ENCODE measurements around the gene DIP2A.

DIP2A gene

GRCh38 chr21:46605767-46606426 is 147.2 kb downstream of the DIP2A start:
- FAIRE-seq (peak; percentile 76), DNase-seq (ENCODE audit: insufficient read length) (peak; percentile 53)
- TF ChIP-seq TAF1 (IDR thresholded peaks at IDR 0.05; ENCODE audit: borderline replicate concordance, low read depth, low read length) (no peak), POLR2AphosphoS5 (IDR thresholded peaks at IDR 0.05; ENCODE audit: low read depth, low read length) (no peak), POLR2A (IDR thresholded peaks at IDR 0.05; ENCODE audit: low read depth, low read length) (no peak)

- no peak for DNase-seq (ENCODE audit: insufficient read length)
- no peak for FAIRE-seq
- TF ChIP-seq POLR2AphosphoS5 (IDR thresholded peaks at IDR 0.05; ENCODE audit: low read depth, low read length): no peak
- no peak for TF ChIP-seq TAF1 (IDR thresholded peaks at IDR 0.05; ENCODE audit: borderline replicate concordance, low read depth, low read length)
- TF ChIP-seq POLR2A (IDR thresholded peaks at IDR 0.05; ENCODE audit: low read depth, low read length): no peak
Observed at GRCh38 chr21:46606427-46606813, 147.7 kb downstream of the DIP2A start.

GRCh38 chr21:46607636-46608035 is 148.9 kb downstream of the DIP2A start:
- DNase-seq (ENCODE audit: insufficient read length): no peak
- no peak for FAIRE-seq
- no peak for TF ChIP-seq TAF1 (IDR thresholded peaks at IDR 0.05; ENCODE audit: borderline replicate concordance, low read depth, low read length)
- no peak for TF ChIP-seq POLR2AphosphoS5 (IDR thresholded peaks at IDR 0.05; ENCODE audit: low read depth, low read length)

GRCh38 chr21:46608672-46609111 is 150.0 kb downstream of the DIP2A start:
- DNase-seq (ENCODE audit: insufficient read length) (no peak), FAIRE-seq (no peak)
- TF ChIP-seq TAF1 (IDR thresholded peaks at IDR 0.05; ENCODE audit: borderline replicate concordance, low read depth, low read length) (no peak), POLR2AphosphoS5 (IDR thresholded peaks at IDR 0.05; ENCODE audit: low read depth, low read length) (no peak), POLR2A (IDR thresholded peaks at IDR 0.05; ENCODE audit: low read depth, low read length) (no peak)

GRCh38 chr21:46610018-46610701 is 151.5 kb downstream of the DIP2A start:
- DNase-seq (ENCODE audit: insufficient read length) (no peak), FAIRE-seq (no peak)
- TF ChIP-seq POLR2AphosphoS5 (IDR thresholded peaks at IDR 0.05; ENCODE audit: low read depth, low read length) (no peak), POLR2A (IDR thresholded peaks at IDR 0.05; ENCODE audit: low read depth, low read length) (no peak), TAF1 (IDR thresholded peaks at IDR 0.05; ENCODE audit: borderline replicate concordance, low read depth, low read length) (no peak)

- TF ChIP-seq POLR2A (IDR thresholded peaks at IDR 0.05; ENCODE audit: low read depth, low read length): no peak
- no peak for FAIRE-seq
- no peak for DNase-seq (ENCODE audit: insufficient read length)
Observed at GRCh38 chr21:46613391-46613790, 154.7 kb downstream of the DIP2A start.

- FAIRE-seq (no peak), DNase-seq (ENCODE audit: insufficient read length) (no peak)
- TF ChIP-seq POLR2A (IDR thresholded peaks at IDR 0.05; ENCODE audit: low read depth, low read length) (no peak), POLR2AphosphoS5 (IDR thresholded peaks at IDR 0.05; ENCODE audit: low read depth, low read length) (no peak), TAF1 (IDR thresholded peaks at IDR 0.05; ENCODE audit: borderline replicate concordance, low read depth, low read length) (no peak)
Observed at GRCh38 chr21:46616050-46616449, 157.4 kb downstream of the DIP2A start.

- DNase-seq (ENCODE audit: insufficient read length) (no peak), FAIRE-seq (no peak)
- TF ChIP-seq TAF1 (IDR thresholded peaks at IDR 0.05; ENCODE audit: borderline replicate concordance, low read depth, low read length): no peak
- TF ChIP-seq POLR2A (IDR thresholded peaks at IDR 0.05; ENCODE audit: low read depth, low read length): no peak
- TF ChIP-seq POLR2AphosphoS5 (IDR thresholded peaks at IDR 0.05; ENCODE audit: low read depth, low read length): no peak
Observed at GRCh38 chr21:46616656-46617055, 158.0 kb downstream of the DIP2A start.

- FAIRE-seq: no peak
- no peak for DNase-seq (ENCODE audit: insufficient read length)
- TF ChIP-seq POLR2AphosphoS5 (IDR thresholded peaks at IDR 0.05; ENCODE audit: low read depth, low read length): no peak
- no peak for TF ChIP-seq POLR2A (IDR thresholded peaks at IDR 0.05; ENCODE audit: low read depth, low read length)
- no peak for TF ChIP-seq TAF1 (IDR thresholded peaks at IDR 0.05; ENCODE audit: borderline replicate concordance, low read depth, low read length)
Observed at GRCh38 chr21:46617267-46618051, 158.8 kb downstream of the DIP2A start.

GRCh38 chr21:46618738-46619379 is 160.2 kb downstream of the DIP2A start:
- DNase-seq (ENCODE audit: insufficient read length) (no peak), FAIRE-seq (no peak)
- TF ChIP-seq POLR2AphosphoS5 (IDR thresholded peaks at IDR 0.05; ENCODE audit: low read depth, low read length) (no peak), POLR2A (IDR thresholded peaks at IDR 0.05; ENCODE audit: low read depth, low read length) (no peak), TAF1 (IDR thresholded peaks at IDR 0.05; ENCODE audit: borderline replicate concordance, low read depth, low read length) (no peak)

All from GM12892 (cell line).